ENCODE measurements around the gene NUCKS1. TPM values are rescaled to one million over a fixed set of nuclear protein-coding genes. Genes with fewer than 3 reads are reported as not detected.

The NUCKS1 gene
- total RNA-seq, 1 experiment from 2014 or later, result 319 TPM

- Histone ChIP-seq H3K27me3 (ENCODE audit: insufficient read depth, low read depth) (no peaks in the 10 kb centered on the region), H3K9me2 (ENCODE audit: insufficient read depth) (no peaks in the 10 kb centered on the region), H3K4me1 (replicated peaks; ENCODE audit: insufficient read depth) (no peaks in the 10 kb centered on the region), H3K36me3 (ENCODE audit: low read depth) (no peaks in the 10 kb centered on the region), H3K4me3 (no peak overlapping the region), H3K27ac (no peak overlapping the region), H3K4me2 (no peak overlapping the region), H3F3A (ENCODE audit: insufficient read depth, low read depth) (peaks cover 7% of the 10 kb centered on the region; the same call in 1 of the 2 replicates), H4K20me1 (ENCODE audit: insufficient read depth) (no peaks in the 10 kb centered on the region), H3K9me3 (ENCODE audit: insufficient read depth, low read depth) (no peaks in the 10 kb centered on the region), H2AFZ (no peak overlapping the region), H3K79me2 (ENCODE audit: low read depth) (no peaks in the 10 kb centered on the region)
- no peak for DNase-seq
- no TSS peak for BruUV-seq (replicated peaks)
- intact Hi-C loops (cut with micrococcal nuclease; ENCODE audit: unreplicated experiment), result no loop called here
- TF ChIP-seq EZH2 (IDR thresholded peaks at IDR 0.05; ENCODE audit: low read depth) (no peak), CTCF (conservative IDR thresholded peaks at IDR 0.05) (no peak)
- POLR2A ChIA-PET (ENCODE audit: unreplicated experiment), result no interaction called here
- CTCF ChIA-PET, result interaction anchor here (1.2 kb wide), 1 partner anchor 183 kb away, joined by 3 read pairs; no protein-coding TSS in a partner anchor
Measured at GRCh38 chr1:205794011-205794730, 44.2 kb upstream of the NUCKS1 start.

- H2AFZ ChIP-seq, result no peak overlapping the region
- H3K79me2 ChIP-seq (ENCODE audit: low read depth), result no peaks in the 10 kb centered on the region
- DNase-seq, result no peak
- no peaks in the 10 kb centered on the region for H3K4me1 ChIP-seq (replicated peaks; ENCODE audit: insufficient read depth)
- no peak overlapping the region for H3K4me2 ChIP-seq
- no peaks in the 10 kb centered on the region for H3K27me3 ChIP-seq (ENCODE audit: insufficient read depth, low read depth)
- H3F3A ChIP-seq (ENCODE audit: insufficient read depth, low read depth), result peaks cover 7% of the 10 kb centered on the region; the same call in 1 of the 2 replicates
- intact Hi-C loops (cut with micrococcal nuclease; ENCODE audit: unreplicated experiment), result no loop called here
- no peak overlapping the region for H3K27ac ChIP-seq
- no peaks in the 10 kb centered on the region for H3K9me3 ChIP-seq (ENCODE audit: insufficient read depth, low read depth)
- H3K4me3 ChIP-seq, result no peak overlapping the region
- ChIA-PET CTCF (interaction anchor here (2.0 to 2.1 kb wide), 2 partner anchors 114 to 184 kb away, joined by 5 to 26 read pairs; no protein-coding TSS in a partner anchor), POLR2A (ENCODE audit: unreplicated experiment) (no interaction called here)
- H3K36me3 ChIP-seq (ENCODE audit: low read depth), result no peaks in the 10 kb centered on the region
- no peaks in the 10 kb centered on the region for H3K9me2 ChIP-seq (ENCODE audit: insufficient read depth)
- TF ChIP-seq CTCF (conservative IDR thresholded peaks at IDR 0.05) (no peak), EZH2 (IDR thresholded peaks at IDR 0.05; ENCODE audit: low read depth) (no peak)
- BruUV-seq (replicated peaks), result no TSS peak
- H4K20me1 ChIP-seq (ENCODE audit: insufficient read depth), result no peaks in the 10 kb centered on the region
Measured at GRCh38 chr1:205792961-205793673, 43.1 kb upstream of the NUCKS1 start.

- no peaks in the 10 kb centered on the region for H3K36me3 ChIP-seq (ENCODE audit: low read depth)
- CTCF ChIA-PET, result interaction anchor here (0.7 to 2.1 kb wide), 4 partner anchors 115 to 313 kb away, joined by 4 to 26 read pairs (median 6); no protein-coding TSS in a partner anchor
Measured at GRCh38 chr1:205792481-205792881, 42.5 kb upstream of the NUCKS1 start.

More at GRCh38 chr1:205792481-205792881, 42.5 kb upstream of the NUCKS1 start:
- BruUV-seq (replicated peaks), result no TSS peak
- Histone ChIP-seq H4K20me1 (ENCODE audit: insufficient read depth) (no peaks in the 10 kb centered on the region), H3K79me2 (ENCODE audit: low read depth) (no peaks in the 10 kb centered on the region), H3K4me3 (no peak overlapping the region), H3K4me1 (replicated peaks; ENCODE audit: insufficient read depth) (no peaks in the 10 kb centered on the region), H3K27ac (no peak overlapping the region), H3K4me2 (no peak overlapping the region), H3K9me3 (ENCODE audit: insufficient read depth, low read depth) (no peaks in the 10 kb centered on the region), H3K9me2 (ENCODE audit: insufficient read depth) (no peaks in the 10 kb centered on the region), H3F3A (ENCODE audit: insufficient read depth, low read depth) (peaks cover 7% of the 10 kb centered on the region; the same call in 1 of the 2 replicates), H2AFZ (no peak overlapping the region), H3K27me3 (ENCODE audit: insufficient read depth, low read depth) (no peaks in the 10 kb centered on the region)
- POLR2A ChIA-PET (ENCODE audit: unreplicated experiment), result no interaction called here
- TF ChIP-seq EZH2 (IDR thresholded peaks at IDR 0.05; ENCODE audit: low read depth), result no peak
- no peak for TF ChIP-seq CTCF (conservative IDR thresholded peaks at IDR 0.05)
- no peak for DNase-seq
- intact Hi-C loops (cut with micrococcal nuclease; ENCODE audit: unreplicated experiment), result no loop called here

All from PC-9 (cell line).